Limb (tissue), 2 donors: ENCODE measurements around the gene GSDMA.
A peak's percentile ranks its signal among the peaks of the same experiment; 100 is the strongest.
"Not testable (repeated sequence)": the region's sequence is repeated elsewhere in the genome, so short reads cannot be mapped to it uniquely, and the experiment has no call there.

Source experiments
- DNase-seq, 2 donors: peaks; one replicate each; pipeline ENCODE4 v3.0.0-alpha.2; 2016; ENCODE audit errors: extremely low spot score in 2 of 2

Gene GSDMA

DNA sequence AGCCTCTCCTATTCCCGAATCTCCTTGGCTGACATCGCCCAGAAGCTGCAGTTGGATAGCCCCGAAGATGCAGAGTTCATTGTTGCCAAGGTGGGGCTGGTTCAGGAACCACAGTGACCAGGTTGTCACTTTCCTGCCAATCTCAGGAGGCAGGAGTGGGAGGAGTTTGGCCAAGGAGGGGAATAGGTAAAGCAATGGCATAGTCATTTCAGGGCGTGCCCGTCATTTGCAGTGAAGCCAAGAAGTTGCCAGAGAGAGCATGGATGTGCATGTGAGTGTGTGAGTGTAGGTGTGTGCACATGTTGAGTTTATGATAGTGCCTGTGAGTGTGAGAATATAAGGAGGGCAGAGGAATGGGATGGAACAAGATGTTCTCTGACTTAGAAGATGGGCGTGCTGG, 32.6 kb downstream of the GSDMA start:
- DNase-seq: no peak

GRCh38 chr17:39996162-39996561, 33.4 kb downstream of the GSDMA start:
- DNase-seq: no peak

DNA sequence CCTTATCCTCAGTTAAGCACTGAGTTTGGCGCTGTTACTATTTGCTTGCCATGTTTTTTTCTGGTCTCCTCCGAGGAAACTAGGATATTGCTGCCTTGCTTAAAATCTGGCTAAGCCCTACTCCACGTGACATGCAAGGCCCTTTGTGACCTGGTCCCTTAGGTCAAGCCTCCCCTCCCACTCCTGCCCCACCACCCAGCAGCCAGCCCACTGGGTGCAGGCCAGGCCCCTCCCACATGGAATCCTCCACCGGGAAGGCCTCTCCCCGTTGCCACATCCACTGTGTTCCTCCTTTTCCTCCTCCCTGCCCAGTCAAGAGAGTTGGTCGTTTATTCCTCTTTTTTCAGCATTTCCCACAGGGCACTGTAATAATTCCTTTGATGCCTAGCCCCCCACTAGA, 34.0 kb downstream of the GSDMA start:
- no peak for DNase-seq

- no peak for DNase-seq
These were observed 34.7 kb downstream of the GSDMA start for GRCh38 chr17:39997543-39997942.

DNA sequence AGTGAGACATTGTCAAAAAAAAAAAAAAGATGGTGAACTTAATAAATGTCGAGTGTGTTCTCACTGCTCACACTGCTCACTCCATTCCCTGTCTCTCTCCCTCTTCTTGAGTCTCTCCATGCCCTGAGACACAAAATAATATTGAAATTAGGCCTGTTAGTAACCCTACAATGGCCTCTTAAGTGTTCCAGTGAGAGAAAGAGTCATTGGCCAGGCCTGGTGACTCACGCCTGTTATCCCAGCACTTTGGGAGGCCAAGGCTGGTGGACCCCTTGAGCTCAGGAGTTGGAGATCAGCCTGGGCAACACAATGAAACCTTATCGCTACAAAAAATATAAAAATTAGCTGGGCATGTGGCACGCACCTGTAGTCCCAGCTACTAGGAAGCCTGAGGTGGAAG, 36.3 kb downstream of the GSDMA start:
- DNase-seq: no peak

- DNase-seq: no peak
These were observed 37.4 kb downstream of the GSDMA start for GRCh38 chr17:40000161-40000560.

DNA sequence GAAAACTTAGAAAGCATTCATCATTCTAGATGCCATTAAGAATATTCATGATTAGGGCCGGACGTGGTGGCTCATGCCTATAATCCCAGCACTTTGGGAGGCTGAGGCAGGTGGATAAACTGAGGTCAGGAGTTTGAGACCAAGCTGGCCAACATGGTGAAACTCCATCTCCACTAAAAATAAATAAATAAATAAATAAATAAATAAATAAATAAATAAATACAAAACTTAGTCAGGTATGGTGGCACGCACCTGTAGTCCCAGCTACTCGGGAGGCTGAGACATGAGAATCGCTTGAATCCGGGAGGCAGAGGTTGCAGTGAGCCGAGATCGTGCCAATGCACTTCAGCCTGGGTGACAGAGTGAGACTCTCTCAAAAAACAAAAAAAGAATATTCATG, 38.5 kb downstream of the GSDMA start:
- DNase-seq: not testable (repeated sequence)

DNA sequence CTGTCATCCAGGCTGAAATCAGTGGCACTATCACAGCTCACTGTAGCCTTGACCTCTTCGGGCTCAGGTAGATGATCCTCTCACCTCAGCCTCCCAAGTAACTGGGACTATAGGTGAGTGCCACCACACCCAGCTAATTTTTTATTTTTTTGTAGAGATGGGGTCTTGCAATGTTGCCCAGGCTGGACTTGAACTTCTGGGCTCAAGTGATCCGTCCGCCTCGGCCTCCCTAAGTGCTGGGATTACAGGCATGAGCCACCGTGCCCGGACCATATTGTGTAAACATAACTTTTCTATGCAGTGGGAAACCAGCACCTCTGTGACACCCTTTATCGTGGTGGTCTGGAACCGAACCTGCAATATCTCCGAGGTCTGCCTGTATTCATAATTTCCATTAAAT, 41.3 kb downstream of the GSDMA start:
- DNase-seq: no peak

DNA sequence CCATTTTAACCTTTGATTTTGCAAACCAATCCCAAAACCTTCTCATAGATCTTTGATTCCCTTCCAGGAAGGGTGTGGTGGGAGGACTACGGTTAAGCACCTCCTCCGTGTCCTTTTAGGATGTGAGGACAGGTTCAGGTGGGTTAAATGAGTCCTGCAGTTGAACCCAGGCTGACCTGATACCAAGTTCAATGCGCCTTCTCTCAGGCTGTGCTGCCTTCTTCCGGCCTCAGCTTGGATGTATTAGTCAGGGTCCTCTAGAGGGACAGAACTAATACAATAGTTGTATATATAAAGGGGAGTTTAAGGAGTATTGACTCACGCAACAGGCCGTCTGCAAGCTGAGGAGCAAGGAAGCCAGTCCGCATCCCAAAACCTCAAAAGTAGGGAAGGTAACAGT, 41.9 kb downstream of the GSDMA start:
- no peak for DNase-seq

- DNase-seq: no peak
These were observed 42.7 kb downstream of the GSDMA start for GRCh38 chr17:40005520-40005919.

- not testable (repeated sequence) for DNase-seq
These were observed 48.2 kb downstream of the GSDMA start for GRCh38 chr17:40010946-40011500.

DNA sequence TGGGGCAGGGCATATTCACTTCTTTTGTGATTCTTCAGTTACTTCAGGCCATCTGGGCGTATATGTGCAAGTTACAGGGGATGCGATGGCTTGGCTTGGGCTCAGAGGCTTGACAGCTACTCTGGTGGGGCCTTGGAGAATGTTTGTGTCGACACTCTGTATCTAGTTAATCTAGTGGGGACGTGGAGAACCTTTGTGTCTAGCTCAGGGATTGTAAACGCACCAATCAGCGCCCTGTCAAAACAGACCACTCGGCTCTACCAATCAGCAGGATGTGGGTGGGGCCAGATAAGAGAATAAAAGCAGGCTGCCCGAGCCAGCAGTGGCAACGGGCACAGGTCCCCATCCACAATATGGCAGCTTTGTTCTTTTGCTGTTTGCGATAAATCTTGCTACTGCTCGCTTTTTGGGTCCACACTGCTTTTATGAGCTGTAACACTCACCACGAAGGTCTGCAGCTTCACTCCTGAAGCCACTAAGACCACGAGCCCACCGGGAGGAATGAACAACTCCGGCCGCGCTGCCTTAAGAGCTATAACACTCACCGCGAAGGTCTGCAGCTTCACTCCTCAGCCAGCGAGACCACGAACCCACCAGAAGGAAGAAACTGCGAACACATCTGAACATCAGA, 49.3 kb downstream of the GSDMA start:
- DNase-seq: not testable (repeated sequence)

GRCh38 chr17:40014375-40014980, 51.7 kb downstream of the GSDMA start:
- DNase-seq: no peak

DNA sequence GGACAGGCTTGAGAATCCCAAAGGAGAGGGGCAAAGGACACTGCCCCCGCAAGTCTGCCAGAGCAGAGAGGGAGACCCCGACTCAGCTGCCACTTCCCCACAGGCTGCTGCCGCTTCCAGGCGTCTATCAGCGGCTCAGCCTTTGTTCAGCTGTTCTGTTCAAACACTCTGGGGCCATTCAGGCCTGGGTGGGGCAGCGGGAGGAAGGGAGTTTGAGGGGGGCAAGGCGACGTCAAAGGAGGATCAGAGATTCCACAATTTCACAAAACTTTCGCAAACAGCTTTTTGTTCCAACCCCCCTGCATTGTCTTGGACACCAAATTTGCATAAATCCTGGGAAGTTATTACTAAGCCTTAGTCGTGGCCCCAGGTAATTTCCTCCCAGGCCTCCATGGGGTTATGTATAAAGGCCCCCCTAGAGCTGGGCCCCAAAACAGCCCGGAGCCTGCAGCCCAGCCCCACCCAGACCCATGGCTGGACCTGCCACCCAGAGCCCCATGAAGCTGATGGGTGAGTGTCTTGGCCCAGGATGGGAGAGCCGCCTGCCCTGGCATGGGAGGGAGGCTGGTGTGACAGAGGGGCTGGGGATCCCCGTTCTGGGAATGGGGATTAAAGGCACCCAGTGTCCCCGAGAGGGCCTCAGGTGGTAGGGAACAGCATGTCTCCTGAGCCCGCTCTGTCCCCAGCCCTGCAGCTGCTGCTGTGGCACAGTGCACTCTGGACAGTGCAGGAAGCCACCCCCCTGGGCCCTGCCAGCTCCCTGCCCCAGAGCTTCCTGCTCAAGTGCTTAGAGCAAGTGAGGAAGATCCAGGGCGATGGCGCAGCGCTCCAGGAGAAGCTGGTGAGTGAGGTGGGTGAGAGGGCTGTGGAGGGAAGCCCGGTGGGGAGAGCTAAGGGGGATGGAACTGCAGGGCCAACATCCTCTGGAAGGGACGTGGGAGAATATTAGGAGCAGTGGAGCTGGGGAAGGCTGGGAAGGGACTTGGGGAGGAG, 52.5 kb downstream of the GSDMA start, which contains the start of gene CSF3:
Gene CSF3 (plus strand): TSS at position 436 of the 993 bp plus-strand sequence. CDS start 35 bp downstream, at position 471.
- DNase-seq: no peak

GRCh38 chr17:40015998-40016985, 53.5 kb downstream of the GSDMA start:
- no peak for DNase-seq

DNA sequence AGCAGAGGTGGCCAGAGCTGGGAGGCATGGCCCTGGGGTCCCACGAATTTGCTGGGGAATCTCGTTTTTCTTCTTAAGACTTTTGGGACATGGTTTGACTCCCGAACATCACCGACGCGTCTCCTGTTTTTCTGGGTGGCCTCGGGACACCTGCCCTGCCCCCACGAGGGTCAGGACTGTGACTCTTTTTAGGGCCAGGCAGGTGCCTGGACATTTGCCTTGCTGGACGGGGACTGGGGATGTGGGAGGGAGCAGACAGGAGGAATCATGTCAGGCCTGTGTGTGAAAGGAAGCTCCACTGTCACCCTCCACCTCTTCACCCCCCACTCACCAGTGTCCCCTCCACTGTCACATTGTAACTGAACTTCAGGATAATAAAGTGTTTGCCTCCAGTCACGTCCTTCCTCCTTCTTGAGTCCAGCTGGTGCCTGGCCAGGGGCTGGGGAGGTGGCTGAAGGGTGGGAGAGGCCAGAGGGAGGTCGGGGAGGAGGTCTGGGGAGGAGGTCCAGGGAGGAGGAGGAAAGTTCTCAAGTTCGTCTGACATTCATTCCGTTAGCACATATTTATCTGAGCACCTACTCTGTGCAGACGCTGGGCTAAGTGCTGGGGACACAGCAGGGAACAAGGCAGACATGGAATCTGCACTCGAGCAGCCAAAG, 54.7 kb downstream of the GSDMA start:
- DNase-seq: no peak

GRCh38 chr17:40018211-40019121, 55.7 kb downstream of the GSDMA start:
- DNase-seq: peak in 1 of 2 donors; percentile 62

GRCh38 chr17:40019140-40019991, 56.6 kb downstream of the GSDMA start:
- DNase-seq: no peak
